Measurements from ENCODE around the gene OXT.
"Not testable (repeated sequence)": the region's sequence is repeated elsewhere in the genome, so short reads cannot be mapped to it uniquely, and the experiment has no call there.

Gene OXT

GRCh38 chr20:3115190-3116107, 44.0 kb downstream of the OXT start:
- no peak for DNase-seq

DNA sequence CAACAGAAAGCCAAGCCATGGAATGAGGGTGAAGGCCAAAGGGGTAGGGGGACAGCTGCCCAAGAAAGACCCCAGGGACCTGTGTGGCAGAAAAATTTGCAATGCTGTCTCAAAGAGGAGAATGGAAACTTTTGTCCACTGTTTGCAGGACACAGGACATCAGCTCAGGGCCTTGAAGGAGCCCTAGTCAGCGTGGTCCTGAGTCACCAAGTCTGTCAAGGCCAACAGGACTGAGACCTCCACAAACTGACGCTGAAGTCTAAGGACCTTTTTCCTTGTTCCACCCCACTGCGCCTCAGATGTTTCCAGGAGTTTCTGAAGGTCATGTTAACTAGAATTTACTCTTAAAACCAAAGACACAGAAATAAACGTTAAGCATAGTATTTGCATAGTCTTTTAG, 44.9 kb downstream of the OXT start:
- DNase-seq = no peak

GRCh38 chr20:3117839-3118379, 46.5 kb downstream of the OXT start:
- DNase-seq = not testable (repeated sequence)

- no peak for DNase-seq
These were observed 47.6 kb downstream of the OXT start for GRCh38 chr20:3119044-3119443.

GRCh38 chr20:3121271-3121911, 50.0 kb downstream of the OXT start:
- no peak for DNase-seq
